GM19467 (cell line): ENCODE data around the gene KIF4B.
"Not testable (repeated sequence)": the region's sequence is repeated elsewhere in the genome, so short reads cannot be mapped to it uniquely, and the experiment has no call there.

ENCODE experiments used
- ATAC-seq: cut with Tn5 transposase; IDR thresholded peaks from one replicate; pipeline ENCODE4 v1.9.1; 2021; ENCODE audit warnings: mild to moderate bottlenecking, moderate library complexity; ENCODE audit not compliant: unreplicated experiment

The KIF4B gene, protein sequence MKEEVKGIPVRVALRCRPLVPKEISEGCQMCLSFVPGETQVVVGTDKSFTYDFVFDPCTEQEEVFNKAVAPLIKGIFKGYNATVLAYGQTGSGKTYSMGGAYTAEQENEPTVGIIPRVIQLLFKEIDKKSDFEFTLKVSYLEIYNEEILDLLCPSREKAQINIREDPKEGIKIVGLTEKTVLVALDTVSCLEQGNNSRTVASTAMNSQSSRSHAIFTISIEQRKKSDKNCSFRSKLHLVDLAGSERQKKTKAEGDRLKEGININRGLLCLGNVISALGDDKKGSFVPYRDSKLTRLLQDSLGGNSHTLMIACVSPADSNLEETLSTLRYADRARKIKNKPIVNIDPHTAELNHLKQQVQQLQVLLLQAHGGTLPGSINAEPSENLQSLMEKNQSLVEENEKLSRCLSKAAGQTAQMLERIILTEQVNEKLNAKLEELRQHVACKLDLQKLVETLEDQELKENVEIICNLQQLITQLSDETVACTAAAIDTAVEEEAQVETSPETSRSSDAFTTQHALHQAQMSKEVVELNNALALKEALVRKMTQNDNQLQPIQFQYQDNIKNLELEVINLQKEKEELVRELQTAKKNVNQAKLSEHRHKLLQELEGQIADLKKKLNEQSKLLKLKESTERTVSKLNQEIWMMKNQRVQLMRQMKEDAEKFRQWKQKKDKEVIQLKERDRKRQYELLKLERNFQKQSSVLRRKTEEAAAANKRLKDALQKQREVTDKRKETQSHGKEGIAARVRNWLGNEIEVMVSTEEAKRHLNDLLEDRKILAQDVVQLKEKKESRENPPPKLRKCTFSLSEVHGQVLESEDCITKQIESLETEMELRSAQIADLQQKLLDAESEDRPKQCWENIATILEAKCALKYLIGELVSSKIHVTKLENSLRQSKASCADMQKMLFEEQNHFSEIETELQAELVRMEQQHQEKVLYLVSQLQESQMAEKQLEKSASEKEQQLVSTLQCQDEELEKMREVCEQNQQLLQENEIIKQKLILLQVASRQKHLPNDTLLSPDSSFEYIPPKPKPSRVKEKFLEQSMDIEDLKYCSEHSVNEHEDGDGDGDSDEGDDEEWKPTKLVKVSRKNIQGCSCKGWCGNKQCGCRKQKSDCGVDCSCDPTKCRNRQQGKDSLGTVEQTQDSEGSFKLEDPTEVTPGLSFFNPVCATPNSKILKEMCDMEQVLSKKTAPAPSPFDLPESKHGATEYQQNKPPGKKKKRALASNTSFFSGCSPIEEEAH

DNA sequence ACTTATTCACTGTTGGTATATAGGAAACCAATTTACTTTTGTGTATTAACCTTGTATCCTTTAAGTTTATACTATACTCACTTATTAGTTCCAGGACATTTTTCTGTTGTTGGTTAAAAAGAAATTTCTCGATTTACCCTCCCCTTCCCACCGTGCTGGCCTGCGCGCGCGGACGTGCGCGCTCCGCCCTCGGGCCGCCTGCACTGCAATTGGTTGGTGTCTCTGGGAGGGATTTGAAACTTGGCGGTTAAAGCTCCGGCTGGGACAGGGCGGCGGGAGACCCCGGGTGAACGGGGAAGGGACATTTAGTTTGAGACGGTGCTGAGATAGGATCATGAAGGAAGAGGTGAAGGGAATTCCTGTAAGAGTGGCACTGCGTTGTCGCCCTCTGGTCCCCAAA lies at the start of gene KIF4B:
KIF4B (plus strand) TSS at position 230 of the 400 bp plus-strand sequence; CDS start at position 335, 105 bp downstream.
- no peak for ATAC-seq

DNA sequence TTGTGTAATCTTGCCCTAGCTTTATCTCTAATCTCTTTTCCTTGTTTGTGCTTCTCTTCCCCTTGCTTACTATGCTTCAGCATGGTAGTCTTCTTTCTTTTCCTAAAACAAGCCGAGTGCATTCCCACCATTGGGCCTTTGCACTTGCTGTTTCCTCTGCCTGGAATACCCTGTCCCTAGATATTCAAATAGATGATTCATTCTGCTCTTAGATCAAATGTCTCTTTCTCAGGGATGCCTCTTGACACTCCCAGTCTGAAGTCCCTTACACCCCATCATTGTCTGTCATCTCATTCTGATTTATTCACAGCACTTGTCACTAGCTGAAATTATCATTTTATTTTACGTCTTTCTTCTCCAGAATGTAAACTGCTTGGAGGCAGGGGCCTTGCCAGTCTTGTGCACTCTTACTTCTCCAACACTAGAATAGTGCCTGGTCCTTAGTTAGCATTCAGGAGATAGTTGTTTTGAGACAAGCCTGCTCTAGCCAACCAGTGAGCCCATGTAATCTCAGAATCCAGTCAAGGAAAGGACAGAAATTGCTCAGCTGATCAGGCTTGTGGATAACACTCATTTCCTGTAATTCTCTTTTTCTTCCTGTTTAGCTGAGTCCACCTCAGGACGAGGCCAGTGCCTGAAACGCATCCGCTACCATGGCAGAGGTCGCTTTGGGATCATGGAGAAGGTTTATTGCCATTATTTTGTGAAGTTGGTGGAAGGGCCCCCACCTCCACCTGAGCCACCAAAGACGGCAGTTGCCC lies 47.3 kb upstream of the KIF4B start:
- no peak for ATAC-seq

DNA sequence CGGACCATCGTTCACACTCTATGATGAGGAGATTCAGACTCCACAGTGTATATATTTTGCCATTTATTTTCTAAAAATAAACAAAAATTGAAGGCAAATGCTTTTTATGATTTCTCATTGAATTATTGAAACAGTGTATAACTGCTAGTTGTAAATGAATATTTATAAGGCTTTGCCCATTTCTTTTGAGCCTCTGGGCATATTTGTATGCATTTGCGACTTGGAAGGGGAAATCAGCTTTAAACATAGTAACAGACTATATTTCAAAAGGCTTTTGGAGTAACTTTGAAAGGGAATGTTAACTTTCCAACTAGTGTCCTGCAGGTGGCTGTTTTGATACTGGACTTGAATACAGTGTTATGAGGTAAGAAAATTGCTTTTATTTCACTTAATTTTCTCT lies 46.7 kb upstream of the KIF4B start:
- ATAC-seq: no peak

DNA sequence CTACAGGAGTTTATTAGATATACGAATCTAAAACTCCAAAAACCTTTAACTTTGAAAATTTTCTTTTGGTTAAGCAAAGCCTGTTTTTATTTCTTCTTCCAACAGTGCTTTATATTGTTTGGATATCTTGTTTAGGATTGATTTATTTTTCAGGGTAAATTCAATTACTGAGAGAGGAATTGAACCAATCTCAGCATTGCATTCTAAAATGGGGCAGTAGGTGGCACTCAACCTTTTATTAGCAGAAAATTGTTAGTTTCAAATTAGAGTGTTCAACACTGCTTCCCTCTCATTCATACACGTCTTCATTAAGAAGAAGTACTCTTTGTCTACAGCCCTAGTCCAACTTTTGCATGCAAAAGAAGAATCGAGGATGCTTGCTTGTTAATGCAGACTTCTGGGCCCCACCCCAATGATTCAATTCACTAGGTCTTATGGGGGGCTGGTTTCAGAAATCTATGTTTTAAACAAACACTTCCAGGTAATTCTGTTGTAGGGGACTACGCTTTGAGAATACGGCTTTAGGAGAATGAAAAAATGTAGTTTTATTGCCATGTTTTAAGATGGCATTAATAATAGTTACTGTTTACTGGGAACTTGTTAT lies 46.0 kb upstream of the KIF4B start:
- no peak for ATAC-seq

DNA sequence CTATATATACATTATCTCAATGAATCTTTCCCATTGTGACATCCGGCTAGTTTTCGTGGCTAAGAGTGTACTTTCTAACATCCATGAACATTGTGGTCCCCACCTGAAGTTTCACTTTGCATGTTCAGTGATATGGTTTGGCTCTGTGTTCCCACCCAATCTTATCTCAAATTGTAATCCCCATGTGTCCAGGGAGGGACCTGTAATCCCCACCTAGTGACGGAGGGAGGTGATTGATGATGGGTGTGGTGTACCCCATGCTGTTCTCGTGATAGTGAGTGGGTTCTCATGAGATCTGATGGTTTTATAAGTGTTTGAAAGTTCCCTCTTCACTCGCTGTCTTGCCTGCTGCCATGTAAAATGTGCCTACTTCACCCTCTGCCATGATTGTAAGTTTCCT lies 44.6 kb upstream of the KIF4B start:
- ATAC-seq: no peak

DNA sequence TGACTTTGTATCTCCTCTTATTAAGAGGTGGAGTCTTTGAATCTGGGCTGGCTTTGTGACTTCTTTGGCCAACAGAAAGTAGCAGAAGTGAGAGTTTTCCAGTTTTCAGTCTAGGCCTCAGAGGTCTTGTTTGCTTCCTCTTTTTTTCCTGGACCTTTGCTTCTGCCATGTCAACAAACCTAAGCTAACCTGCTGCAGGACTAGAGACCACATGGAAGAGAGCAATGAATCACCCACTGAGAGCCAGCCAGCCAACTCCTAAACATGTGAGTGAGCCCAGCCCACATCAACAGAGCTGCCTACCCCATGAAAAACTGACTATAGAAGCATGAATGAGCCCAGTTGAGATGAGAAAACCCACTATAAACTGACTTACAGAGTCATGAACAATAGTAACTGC lies 42.8 kb upstream of the KIF4B start:
- no peak for ATAC-seq

DNA sequence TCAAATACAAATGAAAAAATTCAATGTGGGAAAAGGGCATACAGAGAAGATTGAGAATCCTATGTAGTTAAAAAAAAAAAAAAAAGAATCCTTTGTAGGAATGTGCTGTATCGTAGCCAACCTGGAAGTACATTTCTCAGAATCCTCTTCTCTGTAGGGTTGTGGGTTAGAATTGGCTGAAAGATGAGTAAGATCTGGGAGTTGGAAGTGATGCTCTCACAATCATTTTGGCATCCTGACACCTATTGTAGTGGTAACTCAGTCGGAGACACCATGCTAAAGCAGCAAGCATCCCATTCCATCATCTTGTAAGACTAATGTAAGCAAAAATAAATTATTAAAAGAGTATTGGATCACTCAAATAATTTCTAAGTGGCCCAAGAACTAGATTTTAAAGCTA lies 42.1 kb upstream of the KIF4B start:
- ATAC-seq: no peak

DNA sequence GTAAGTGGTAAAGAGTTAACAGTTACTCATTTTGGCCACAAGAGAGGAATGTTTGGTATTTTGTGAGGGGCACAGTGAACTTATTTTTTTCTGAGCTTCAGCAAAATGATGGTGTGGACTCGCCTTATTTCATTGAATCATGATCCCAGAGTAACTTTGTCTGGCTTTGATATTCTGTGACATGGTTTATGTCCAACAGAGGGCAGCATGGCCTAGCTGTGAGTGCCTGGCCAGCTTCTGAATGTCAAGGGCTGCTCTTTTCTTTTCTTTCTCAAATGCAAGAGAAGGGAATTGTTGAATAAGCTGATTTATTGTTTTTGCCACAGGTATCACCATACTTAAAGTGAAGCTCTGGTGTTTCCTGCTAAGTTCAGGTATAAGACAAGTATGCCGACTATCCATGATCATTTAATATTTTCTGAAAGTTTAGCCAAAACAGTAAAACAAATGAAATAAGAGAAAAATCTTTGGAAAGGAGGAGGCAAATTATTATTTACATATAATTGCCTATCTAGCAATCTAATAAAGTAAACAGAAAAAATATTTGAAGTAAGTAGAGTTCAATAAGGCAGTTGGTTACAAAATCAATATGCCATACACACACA lies 41.0 kb upstream of the KIF4B start:
- ATAC-seq: no peak

DNA sequence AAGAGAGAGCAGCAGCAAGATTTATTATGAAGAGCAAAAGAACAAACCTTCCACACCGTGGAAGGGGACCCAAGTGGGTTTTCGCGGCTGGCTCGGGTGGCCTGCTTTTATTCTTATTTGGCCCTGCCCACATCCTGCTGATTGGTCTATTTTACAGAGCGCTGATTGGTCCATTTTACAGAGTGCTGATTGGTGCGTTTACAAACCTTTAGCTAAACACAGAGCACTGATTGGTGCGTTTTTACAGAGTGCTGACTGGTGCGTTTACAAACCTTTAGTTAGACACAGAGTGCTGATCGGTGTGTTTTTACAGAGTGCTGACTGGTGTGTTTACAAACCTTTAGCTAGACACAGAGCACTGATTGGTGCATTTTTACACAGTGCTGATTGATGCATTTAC lies 37.5 kb upstream of the KIF4B start:
- not testable (repeated sequence) for ATAC-seq

DNA sequence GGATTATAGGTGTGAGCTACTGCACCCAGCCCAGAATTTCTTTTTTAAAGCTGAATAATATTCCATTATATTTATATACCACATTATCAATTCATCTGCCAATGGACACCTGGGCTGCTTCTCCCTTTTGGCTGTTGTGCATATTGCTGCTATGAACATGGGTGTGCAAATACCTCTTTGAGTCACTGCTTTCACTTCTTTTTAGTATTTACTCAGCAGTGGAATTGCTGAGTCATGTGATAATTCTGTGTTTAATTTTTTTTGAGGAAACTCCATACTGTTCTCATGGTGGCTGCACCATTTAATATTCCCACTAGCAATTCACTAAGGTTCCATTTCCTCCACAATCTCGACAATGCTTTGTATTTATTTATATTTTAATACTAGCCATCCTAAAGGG lies 36.1 kb upstream of the KIF4B start:
- ATAC-seq: no peak

DNA sequence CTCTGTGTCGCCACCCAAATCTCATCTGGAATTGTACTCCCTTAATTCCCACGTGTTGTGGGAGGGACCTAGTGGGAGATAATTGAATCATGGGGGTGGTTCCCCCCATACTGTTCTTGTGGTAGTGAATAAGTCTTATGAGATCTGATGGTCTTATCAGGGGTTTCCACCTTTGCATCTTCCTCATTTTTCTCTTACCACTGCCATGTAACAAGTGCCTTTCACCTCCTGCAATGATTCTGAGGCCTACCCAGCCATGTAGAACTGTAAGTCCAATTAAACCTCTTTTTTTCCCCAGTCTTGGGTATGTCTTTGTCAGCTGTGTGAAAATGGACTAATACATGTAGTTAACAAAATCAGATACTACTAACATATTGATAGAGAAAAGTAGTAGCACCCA lies 35.3 kb upstream of the KIF4B start:
- ATAC-seq: not testable (repeated sequence)

DNA sequence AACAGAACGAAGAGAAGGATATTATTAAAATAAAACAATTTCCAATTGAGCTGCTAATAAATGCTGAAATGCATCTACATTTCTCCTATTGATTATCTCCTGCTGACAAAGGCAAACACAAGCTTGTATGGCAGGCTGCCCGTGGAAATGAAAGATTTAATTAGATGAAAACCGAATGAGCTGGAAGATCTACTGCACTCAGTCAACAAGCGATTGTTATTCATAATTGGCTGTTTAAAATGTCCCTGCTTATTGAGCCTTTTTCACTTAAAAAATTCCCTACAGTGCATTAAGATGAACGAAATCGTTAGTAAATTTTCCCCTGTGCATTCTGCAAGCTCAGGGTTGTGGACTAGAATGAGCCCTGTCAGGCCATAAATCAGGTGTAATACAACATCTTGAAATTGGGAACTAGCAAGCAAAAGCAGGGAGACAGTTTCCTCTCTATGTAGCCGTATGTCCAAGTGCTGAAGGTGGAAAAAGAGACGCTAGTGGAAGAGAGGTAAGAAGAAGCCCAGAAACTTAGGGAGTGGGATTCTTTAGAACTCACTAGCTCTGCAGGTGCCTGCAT lies 28.5 kb upstream of the KIF4B start:
- ATAC-seq: no peak

DNA sequence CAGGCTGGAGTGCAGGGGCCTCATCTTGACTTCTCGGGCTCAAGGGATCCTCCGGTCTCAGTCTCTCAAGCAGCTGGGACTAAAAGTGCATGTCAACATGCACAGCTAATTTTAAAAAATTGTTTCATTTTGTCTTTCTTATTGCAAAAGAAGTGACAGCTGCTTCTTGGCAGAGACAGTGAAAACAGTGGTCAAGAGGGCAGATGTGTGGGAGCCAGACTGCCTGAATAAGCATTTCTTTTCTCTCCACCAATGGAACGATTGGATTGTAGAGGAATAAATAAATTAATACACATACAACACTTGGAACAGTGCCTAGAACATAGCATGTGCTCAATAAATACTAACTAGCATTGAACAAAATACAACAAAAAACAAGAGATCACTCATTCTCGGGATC lies 27.4 kb upstream of the KIF4B start:
- no peak for ATAC-seq

DNA sequence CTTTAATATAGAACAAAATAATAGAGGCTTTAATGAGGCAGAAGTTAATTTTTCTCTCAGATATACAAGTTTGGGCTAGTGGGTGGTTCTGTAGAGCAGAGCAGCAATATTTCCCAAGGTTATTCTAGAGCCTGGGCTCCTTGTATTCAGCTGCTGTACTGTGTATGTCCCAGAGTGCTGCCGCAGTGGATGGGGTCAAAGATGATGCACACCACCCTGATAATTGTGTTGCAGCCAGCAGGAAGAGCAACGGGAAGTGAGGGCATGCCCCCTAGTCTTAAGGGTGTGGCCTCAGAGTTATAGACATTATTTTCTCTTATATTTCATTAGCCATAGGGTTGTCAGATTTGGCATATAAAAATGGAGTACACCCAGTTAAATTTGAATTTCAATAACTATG lies 23.9 kb upstream of the KIF4B start:
- no peak for ATAC-seq

DNA sequence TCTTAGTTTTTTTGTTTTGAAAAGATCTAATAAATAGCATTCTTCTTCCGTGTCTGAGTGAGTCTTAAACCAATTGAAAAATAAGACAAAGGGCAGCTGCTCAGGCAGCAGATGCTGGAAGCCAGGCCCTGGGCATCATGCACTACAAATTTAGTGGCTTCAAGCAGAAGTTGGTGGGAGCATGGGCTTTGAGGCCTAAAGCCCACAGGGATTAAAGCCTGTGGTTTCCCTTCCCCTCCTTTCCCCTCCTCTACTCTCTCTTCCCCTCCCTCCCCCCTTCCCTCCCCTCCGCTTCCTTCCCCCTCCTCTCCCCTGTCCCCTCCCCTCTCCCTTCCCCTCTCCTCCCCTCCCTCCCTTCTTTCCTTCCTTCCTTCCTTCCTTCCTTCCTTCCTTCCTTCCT lies 20.1 kb upstream of the KIF4B start:
- no peak for ATAC-seq

DNA sequence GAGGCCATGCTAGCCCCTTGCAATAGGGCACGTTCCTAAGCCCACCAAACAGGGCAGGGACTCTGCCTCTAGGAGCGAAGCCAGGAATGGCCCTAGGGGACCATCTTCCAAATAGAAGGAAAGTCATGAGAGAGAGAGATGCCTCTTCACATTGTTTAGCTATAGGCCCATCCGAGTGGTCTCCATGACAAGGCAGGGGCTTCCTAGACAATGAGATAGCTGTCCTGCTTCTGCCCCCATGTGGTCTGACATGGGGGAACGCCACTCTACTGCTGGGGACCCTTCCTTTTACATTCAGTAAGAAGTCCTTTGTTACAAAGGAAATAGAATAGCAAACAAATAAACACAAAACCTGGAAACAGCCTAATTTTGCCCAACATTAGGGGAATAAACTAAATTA lies 17.9 kb upstream of the KIF4B start:
- ATAC-seq: no peak

DNA sequence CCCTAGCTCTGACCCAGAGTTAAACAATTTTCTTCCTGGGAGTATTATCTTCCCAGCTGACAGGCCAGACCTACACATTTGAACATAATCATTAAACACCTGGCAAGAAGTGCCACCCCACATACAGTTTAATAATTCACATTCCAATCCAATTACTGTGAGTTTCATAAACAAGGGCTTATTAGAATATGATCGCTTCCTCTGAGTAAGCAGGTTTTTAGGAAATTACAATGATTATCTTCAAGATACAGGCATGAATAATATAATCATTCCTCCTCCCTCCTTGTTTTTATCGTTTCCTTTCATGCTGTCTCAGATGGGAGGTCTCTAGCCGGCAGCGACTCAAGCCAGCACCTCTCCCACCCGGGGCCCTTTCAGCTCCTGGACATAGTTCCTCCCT lies 15.8 kb upstream of the KIF4B start:
- ATAC-seq: no peak

DNA sequence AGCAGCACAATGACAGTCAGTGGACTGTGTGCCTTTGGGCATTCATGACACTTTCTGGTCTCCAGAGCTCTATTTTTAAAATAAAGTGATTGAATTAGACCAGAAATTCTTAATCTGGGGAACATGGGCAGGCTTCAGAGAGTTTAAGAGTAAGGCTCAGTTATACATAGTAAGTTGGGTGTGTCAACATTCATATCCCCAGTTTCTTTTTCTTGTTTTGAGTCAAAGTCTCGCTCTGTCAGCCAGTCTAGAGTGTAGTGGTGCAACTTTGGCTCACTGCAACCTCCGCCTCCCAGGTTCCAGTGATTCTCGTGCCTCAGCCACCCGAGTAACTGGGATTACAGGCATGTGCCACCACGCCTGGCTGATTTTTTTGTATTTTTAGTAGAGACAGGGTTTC lies 13.7 kb upstream of the KIF4B start:
- ATAC-seq: no peak

DNA sequence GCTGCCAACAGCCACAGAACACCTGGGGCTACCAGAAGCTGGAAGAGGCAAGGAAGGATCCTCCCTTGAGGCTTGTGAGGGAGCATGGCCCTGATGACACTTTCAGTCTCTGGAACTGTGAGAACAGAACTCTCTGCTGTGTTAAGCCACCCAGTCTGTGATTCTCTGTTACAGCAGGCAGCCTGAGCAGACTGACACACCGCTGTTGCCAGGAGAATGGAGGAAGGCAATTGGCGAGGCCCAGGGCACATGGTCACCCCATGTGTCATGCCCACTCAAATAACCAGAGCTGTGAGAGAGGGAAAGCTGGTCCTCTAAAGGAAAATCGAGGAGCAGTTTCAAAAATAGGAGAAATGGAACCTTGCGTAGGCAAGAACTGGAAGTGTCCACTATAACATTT lies 12.0 kb upstream of the KIF4B start:
- ATAC-seq: no peak

DNA sequence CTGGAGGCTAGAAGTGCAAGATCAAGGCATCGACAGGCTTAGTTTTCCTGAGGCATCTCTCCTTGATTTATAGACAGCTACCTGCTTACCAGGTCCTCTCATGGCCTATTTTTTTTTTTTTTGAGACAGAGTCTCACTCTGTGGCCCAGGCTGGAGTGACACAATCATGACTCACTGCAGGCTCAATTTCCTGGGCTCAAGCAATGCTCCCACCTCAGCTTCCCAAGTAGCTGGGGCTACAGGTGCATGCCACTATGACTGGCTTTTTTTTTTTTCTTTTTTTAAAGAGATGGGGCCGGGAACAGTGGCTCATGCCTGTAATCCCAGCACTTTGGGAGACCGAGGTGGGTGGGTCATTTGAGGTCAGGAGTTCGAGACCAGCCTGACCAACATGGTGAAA lies 10.8 kb upstream of the KIF4B start:
- not testable (repeated sequence) for ATAC-seq
